ENCODE data around the gene SLC6A8.

SLC6A8 gene

DNA sequence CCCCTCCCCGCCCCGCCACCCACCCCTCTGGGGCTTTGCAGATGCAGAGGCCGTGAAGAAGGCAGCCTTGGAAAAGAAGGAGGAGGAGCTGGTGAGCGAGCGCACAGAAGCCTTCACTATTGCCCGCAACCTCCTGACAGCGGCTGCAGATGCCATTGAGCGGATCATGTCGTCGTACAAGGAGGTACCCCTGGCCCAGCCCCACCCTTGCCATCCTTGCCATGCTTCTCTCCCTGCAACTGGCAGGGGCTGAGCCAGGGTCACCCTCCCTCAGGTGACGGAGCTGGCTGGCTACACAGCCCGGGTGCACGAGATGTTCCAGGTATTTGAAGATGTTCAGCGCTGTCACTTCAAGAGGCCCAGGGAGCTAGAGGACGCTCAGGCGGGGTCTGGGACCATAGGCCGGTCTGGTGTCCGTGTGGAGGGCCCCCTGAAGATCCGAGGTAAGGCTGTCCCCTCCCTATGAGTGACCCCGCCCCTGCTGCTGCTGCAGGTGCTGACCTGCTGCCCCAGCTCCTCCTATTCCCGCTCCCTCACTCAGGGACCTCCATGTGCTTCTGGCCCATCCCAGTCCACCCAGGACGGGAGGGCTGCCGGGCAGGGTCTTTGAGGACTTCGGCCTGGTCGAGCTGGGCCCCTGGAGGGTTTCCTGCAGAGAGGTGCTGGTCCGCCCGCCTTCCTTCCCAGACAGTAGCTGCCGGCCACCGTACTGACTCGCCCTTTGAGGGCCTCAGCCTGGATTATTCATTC lies 48.5 kb downstream of the SLC6A8 start:
- Histone ChIP-seq H3K9ac (ENCODE audit: low read depth, low read length, poor library complexity, severe bottlenecking) (no peak overlapping the region), H4K20me1 (ENCODE audit: insufficient read depth, low read length, poor library complexity, severe bottlenecking) (no peaks in the 10 kb centered on the region), H3K79me2 (ENCODE audit: insufficient read depth, low read length) (no peaks in the 10 kb centered on the region), H3K9me3 (ENCODE audit: insufficient read depth, low read depth, low read length) (no peaks in the 10 kb centered on the region), H3K4me2 (ENCODE audit: low read depth, low read length, poor library complexity, severe bottlenecking) (no peak overlapping the region), H3K9me2 (replicated peaks; ENCODE audit: low read depth, low read length) (no peaks in the 10 kb centered on the region), H2AFZ (ENCODE audit: low read length) (no peak overlapping the region), H3K27me3 (ENCODE audit: insufficient read depth, low read length, poor library complexity, severe bottlenecking) (no peaks in the 10 kb centered on the region), H3K4me3 (ENCODE audit: low read length, poor library complexity, severe bottlenecking) (no peak overlapping the region), H3F3A (ENCODE audit: low read depth) (no peaks in the 10 kb centered on the region), H3K4me1 (ENCODE audit: insufficient read depth, low read length, poor library complexity, severe bottlenecking) (peaks cover 9% of the 10 kb centered on the region), H3K36me3 (ENCODE audit: insufficient read depth, low read length) (no peaks in the 10 kb centered on the region)
- no peak for TF ChIP-seq EZH2phosphoT487 (IDR thresholded peaks at IDR 0.05; ENCODE audit: borderline replicate concordance)
- TF ChIP-seq, protein P1, sequence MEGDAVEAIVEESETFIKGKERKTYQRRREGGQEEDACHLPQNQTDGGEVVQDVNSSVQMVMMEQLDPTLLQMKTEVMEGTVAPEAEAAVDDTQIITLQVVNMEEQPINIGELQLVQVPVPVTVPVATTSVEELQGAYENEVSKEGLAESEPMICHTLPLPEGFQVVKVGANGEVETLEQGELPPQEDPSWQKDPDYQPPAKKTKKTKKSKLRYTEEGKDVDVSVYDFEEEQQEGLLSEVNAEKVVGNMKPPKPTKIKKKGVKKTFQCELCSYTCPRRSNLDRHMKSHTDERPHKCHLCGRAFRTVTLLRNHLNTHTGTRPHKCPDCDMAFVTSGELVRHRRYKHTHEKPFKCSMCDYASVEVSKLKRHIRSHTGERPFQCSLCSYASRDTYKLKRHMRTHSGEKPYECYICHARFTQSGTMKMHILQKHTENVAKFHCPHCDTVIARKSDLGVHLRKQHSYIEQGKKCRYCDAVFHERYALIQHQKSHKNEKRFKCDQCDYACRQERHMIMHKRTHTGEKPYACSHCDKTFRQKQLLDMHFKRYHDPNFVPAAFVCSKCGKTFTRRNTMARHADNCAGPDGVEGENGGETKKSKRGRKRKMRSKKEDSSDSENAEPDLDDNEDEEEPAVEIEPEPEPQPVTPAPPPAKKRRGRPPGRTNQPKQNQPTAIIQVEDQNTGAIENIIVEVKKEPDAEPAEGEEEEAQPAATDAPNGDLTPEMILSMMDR (conservative IDR thresholded peaks at IDR 0.05; ENCODE audit: low read length): no peak

DNA sequence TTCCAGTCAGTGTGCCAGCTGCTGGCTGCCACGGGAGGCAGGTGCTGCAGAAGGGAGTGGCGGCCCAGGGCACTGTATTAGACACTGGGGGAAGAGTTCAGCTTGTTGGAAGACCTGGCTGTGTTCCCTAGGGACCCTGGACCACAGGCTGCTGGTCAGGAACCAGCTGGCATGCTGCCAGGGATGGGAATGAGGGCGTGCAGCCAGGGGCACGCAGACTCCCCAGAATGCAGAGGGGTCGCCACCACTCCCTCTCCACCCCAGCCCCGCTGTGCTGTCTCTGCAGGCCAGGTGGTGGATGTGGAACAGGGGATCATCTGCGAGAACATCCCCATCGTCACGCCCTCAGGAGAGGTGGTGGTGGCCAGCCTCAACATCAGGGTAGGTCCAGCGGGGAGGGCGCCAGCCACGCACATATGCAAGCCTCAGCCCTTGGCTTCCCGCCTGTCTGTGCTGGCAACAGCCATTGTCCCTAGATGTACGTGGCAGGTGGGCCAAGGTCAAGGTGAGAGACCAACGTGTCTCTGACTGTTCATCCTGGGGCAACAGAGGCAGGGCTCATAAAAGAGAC lies 49.2 kb downstream of the SLC6A8 start:
- Histone ChIP-seq H3K9me2 (replicated peaks; ENCODE audit: low read depth, low read length) (no peaks in the 10 kb centered on the region), H3K27me3 (ENCODE audit: insufficient read depth, low read length, poor library complexity, severe bottlenecking) (no peaks in the 10 kb centered on the region), H3K9ac (ENCODE audit: low read depth, low read length, poor library complexity, severe bottlenecking) (no peak overlapping the region), H3K4me3 (ENCODE audit: low read length, poor library complexity, severe bottlenecking) (no peak overlapping the region), H3K9me3 (ENCODE audit: insufficient read depth, low read depth, low read length) (no peaks in the 10 kb centered on the region), H3K79me2 (ENCODE audit: insufficient read depth, low read length) (no peaks in the 10 kb centered on the region), H2AFZ (ENCODE audit: low read length) (no peak overlapping the region), H3K4me1 (ENCODE audit: insufficient read depth, low read length, poor library complexity, severe bottlenecking) (peaks cover 9% of the 10 kb centered on the region), H3K4me2 (ENCODE audit: low read depth, low read length, poor library complexity, severe bottlenecking) (no peak overlapping the region), H4K20me1 (ENCODE audit: insufficient read depth, low read length, poor library complexity, severe bottlenecking) (no peaks in the 10 kb centered on the region), H3K36me3 (ENCODE audit: insufficient read depth, low read length) (no peaks in the 10 kb centered on the region), H3F3A (ENCODE audit: low read depth) (no peaks in the 10 kb centered on the region)
- TF ChIP-seq, protein P1 (conservative IDR thresholded peaks at IDR 0.05; ENCODE audit: low read length): no peak
- TF ChIP-seq EZH2phosphoT487 (IDR thresholded peaks at IDR 0.05; ENCODE audit: borderline replicate concordance): no peak

DNA sequence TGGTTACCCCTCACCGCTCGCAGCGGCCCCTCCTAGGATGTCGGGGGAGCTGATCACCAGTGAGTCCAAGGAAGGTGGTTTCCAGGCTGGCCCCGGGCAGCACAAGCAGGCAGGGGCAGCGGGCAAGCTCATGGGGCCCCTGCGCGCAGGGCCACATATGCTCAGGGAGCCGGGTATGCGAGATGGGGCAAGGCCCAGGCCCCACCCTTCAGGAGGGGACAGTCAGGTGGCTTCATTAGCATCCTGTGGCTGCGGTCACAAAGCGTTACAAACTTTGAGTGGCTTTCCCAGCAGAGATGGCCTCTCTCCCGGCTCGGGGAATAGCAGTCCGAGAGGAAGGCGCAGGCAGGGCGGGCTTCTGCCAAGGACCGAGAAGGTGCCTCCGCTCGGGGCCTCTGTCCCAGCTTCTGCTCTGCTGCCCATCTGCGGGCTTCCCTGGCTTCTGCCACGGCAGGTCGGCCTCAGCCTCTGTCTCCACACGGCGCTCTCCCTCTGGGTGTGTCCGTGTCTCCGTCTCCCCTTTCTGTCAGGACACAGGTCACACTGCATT lies 50.4 kb downstream of the SLC6A8 start:
- Histone ChIP-seq H3K9me2 (replicated peaks; ENCODE audit: low read depth, low read length) (no peaks in the 10 kb centered on the region), H3K79me2 (ENCODE audit: insufficient read depth, low read length) (no peaks in the 10 kb centered on the region)

More for the DNA sequence above, 50.4 kb downstream of the SLC6A8 start:
- H2AFZ ChIP-seq (ENCODE audit: low read length): no peak overlapping the region
- no peaks in the 10 kb centered on the region for H3F3A ChIP-seq (ENCODE audit: low read depth)
- H4K20me1 ChIP-seq (ENCODE audit: insufficient read depth, low read length, poor library complexity, severe bottlenecking): no peaks in the 10 kb centered on the region
- H3K36me3 ChIP-seq (ENCODE audit: insufficient read depth, low read length): no peaks in the 10 kb centered on the region
- no peaks in the 10 kb centered on the region for H3K27me3 ChIP-seq (ENCODE audit: insufficient read depth, low read length, poor library complexity, severe bottlenecking)
- no peak overlapping the region for H3K9ac ChIP-seq (ENCODE audit: low read depth, low read length, poor library complexity, severe bottlenecking)
- H3K9me3 ChIP-seq (ENCODE audit: insufficient read depth, low read depth, low read length): no peaks in the 10 kb centered on the region
- no peak overlapping the region for H3K4me3 ChIP-seq (ENCODE audit: low read length, poor library complexity, severe bottlenecking)
- peaks cover 9% of the 10 kb centered on the region for H3K4me1 ChIP-seq (ENCODE audit: insufficient read depth, low read length, poor library complexity, severe bottlenecking)
- TF ChIP-seq, protein P1 (conservative IDR thresholded peaks at IDR 0.05; ENCODE audit: low read length): no peak
- TF ChIP-seq EZH2phosphoT487 (IDR thresholded peaks at IDR 0.05; ENCODE audit: borderline replicate concordance): no peak
- H3K4me2 ChIP-seq (ENCODE audit: low read depth, low read length, poor library complexity, severe bottlenecking): no peak overlapping the region

Data from Loucy (cell line).